Colonic mucosa (tissue), 4 donors: ENCODE data around the gene MSMO1. TPM values are rescaled to one million over a fixed set of nuclear protein-coding genes. Genes with fewer than 3 reads are reported as not detected.

Source experiments
- DNase-seq: peaks from one replicate; pipeline ENCODE4 v3.0.0-alpha.2; 2020
- H3K27ac ChIP-seq: fragments of 200-600 bp; one replicate; pipeline ENCODE4 v1.8.0; 2021
- H3K27me3 ChIP-seq: fragments of 200-600 bp; one replicate; pipeline ENCODE4 v1.8.0; 2021
- H3K36me3 ChIP-seq: fragments of 200-600 bp; one replicate; pipeline ENCODE4 v1.8.0; 2021
- H3K4me1 ChIP-seq: fragments of 200-600 bp; one replicate; pipeline ENCODE4 v1.8.0; 2021; ENCODE audit warnings: mild to moderate bottlenecking
- H3K4me3 ChIP-seq: fragments of 200-600 bp; one replicate; pipeline ENCODE4 v1.8.0; 2021
- H3K9ac ChIP-seq, 2 donors: one replicate each; pipeline ENCODE4 v1.7.0; 2013; ENCODE audit warnings: control low read depth in 2 of 2, low read depth in 2 of 2, low read length in 2 of 2
- H3K9me3 ChIP-seq: fragments of 200-600 bp; one replicate; pipeline ENCODE4 v1.8.0; 2021
- intact Hi-C: fragments of 100-400 bp; cut with DNase I; formaldehyde crosslinking; loops from one replicate; pipeline ENCODE4 v1.14.1; 2022
- total RNA-seq, 2 donors: library from RNA; stranded (reverse); fragmentation: NEBNext Ultra II Directional in 1 of 2; extraction: Animal tissue kit (Norgen Biotek cat#: 25700) in 1 of 2; gene quantifications; one replicate each; pipeline ENCODE4 v1.2.1, GENCODE V29; 2021
- TF ChIP-seq, protein P1 (sequence below): fragments of 200-600 bp; IDR thresholded peaks from one replicate; pipeline ENCODE4 v1.8.0; 2022; ENCODE audit warnings: antibody characterized with exemption, mild to moderate bottlenecking
- donor health status: healthy.
- donor health status: DM: no; HTN: no; CAD: no.
- donor health status: DM: no; HTN: no; CAD: no.

MSMO1 gene
- total RNA-seq, 2 donors from 2014 or later, result 51.7 to 290 TPM

DNA sequence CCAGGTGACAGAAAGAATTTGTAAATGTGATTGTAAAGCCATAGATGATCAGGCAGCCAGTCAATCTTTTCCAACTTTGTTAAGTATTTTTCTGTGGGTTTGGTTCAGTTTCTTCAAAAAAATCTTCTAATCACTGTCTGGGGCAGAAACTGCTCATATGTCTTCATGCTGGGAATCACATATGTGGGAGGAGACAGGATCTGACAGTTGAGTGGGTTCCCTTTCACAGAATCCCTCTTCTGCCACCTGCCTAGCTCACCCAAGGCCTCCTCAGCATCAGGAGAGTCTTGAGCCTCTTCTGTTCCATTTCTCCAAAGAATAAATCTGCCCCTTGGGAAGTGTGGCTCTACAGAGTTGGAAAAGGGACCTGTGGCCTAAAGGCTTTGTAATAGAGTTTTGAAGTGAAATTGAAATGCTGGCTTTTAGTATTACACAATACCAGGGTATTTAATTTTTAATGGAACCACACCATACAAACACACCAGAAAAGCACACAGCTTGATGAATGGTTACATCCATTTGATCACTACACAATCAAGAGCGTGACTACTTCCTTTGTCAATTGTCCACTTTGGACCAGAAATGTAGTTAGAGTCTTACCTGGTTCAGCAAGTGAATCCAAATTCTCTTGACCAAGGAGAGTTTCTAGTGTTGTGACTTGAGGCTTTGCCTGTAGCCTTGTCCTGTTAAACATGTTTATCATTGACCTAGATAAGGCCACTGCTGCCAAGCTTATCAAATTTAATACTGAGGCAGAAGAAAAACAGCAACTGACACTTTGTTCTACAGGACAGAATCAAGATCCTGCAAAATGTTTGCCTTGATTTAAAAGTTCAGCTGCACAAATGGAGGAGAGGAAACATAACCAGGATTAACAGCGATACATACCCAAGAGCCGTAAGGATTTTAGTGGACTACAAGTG, 20.4 kb downstream of the MSMO1 start:
- no peak overlapping the region for H3K9ac ChIP-seq
- DNase-seq, result no peak
- no peaks in the 10 kb centered on the region for H3K36me3 ChIP-seq
- H3K27me3 ChIP-seq, result no peaks in the 10 kb centered on the region
- TF ChIP-seq, protein P1, sequence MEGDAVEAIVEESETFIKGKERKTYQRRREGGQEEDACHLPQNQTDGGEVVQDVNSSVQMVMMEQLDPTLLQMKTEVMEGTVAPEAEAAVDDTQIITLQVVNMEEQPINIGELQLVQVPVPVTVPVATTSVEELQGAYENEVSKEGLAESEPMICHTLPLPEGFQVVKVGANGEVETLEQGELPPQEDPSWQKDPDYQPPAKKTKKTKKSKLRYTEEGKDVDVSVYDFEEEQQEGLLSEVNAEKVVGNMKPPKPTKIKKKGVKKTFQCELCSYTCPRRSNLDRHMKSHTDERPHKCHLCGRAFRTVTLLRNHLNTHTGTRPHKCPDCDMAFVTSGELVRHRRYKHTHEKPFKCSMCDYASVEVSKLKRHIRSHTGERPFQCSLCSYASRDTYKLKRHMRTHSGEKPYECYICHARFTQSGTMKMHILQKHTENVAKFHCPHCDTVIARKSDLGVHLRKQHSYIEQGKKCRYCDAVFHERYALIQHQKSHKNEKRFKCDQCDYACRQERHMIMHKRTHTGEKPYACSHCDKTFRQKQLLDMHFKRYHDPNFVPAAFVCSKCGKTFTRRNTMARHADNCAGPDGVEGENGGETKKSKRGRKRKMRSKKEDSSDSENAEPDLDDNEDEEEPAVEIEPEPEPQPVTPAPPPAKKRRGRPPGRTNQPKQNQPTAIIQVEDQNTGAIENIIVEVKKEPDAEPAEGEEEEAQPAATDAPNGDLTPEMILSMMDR, result no peak
- H3K9me3 ChIP-seq, result no peaks in the 10 kb centered on the region
- H3K4me3 ChIP-seq, result no peak overlapping the region
- intact Hi-C loops, result loop anchor here (5.0 kb wide), 1 partner anchor 216 kb away; no protein-coding TSS in a partner anchor
- no peaks in the 10 kb centered on the region for H3K4me1 ChIP-seq
- H3K27ac ChIP-seq, result no peak overlapping the region

DNA sequence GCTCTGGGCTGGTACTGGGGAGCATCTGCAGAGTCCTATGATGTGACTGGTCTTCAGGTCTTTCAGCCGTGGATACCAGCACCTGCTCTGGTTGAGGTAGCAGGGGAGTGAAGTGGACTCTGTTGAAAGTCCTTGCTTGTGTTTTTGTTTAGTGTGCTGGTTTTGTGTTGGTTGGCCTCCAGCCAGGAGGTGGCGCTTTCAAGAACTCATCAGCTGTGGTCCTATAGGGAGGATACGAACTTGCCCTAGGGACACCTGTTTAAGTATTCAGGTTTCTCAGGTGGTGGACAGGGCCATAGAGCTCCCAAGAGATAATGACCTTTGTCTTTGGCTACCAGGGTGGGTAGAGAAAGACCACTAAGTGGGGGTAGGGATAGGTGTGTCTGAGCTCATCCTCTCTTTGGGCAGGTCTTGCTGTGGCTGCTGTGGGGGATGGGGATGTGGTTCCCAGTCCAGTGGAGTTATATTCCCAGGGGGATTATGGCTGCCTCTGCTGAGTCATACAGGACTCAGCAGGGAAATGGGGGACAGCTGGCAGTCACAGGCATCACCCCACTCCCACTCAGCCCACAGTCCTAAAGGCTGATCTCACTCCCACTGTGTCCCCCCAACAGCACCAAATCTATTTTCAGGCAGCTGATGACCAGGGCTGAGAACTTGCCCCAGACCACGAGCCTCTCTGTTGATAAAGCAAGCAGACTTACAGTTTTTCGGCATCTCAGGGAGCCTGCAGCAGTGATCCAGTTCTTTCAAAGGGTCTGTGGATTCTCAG, 24.1 kb downstream of the MSMO1 start:
- Histone ChIP-seq H3K9me3 (no peaks in the 10 kb centered on the region), H3K4me3 (no peak overlapping the region), H3K27ac (no peak overlapping the region), H3K36me3 (no peaks in the 10 kb centered on the region), H3K27me3 (no peaks in the 10 kb centered on the region), H3K9ac (no peak overlapping the region), H3K4me1 (no peaks in the 10 kb centered on the region)
- DNase-seq, result no peak
- intact Hi-C loops, result no loop called here
- TF ChIP-seq, protein P1, result no peak

GRCh38 chr4:165355900-165356300, 28.4 kb downstream of the MSMO1 start:
- TF ChIP-seq, protein P1, result peak; percentile 33
- Histone ChIP-seq H3K27me3 (no peaks in the 10 kb centered on the region), H3K9me3 (no peaks in the 10 kb centered on the region), H3K27ac (no peak overlapping the region), H3K4me1 (no peaks in the 10 kb centered on the region), H3K4me3 (no peak overlapping the region), H3K36me3 (no peaks in the 10 kb centered on the region), H3K9ac (no peak overlapping the region)
- intact Hi-C loops, result loop anchor here (2.0 kb wide), 1 partner anchor 109 kb away; no protein-coding TSS in a partner anchor
- DNase-seq, result no peak

DNA sequence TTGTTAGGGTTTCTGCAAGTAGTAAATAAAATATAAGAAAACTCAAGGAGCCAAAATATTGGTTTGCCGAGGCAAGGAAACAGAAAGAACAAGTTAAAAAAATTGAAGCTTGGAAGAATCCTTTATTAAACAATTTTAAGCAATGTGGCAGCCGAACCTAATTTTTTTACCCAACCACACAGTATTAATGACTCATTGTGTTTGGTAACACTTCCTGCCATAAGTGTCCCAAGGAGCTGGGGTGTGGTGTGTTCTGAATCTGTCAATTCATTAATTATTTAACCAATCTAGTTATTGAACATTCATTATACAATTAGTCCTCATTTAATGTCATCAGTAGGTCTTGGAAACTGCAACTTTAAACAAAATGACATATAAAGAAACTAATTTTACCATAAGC, 32.0 kb downstream of the MSMO1 start:
- intact Hi-C loops, result no loop called here
- no peak overlapping the region for H3K27ac ChIP-seq

More for the DNA sequence above, 32.0 kb downstream of the MSMO1 start:
- DNase-seq, result no peak
- TF ChIP-seq, protein P1, result no peak
- H3K9ac ChIP-seq, result no peak overlapping the region
- no peaks in the 10 kb centered on the region for H3K27me3 ChIP-seq
- no peaks in the 10 kb centered on the region for H3K9me3 ChIP-seq
- no peaks in the 10 kb centered on the region for H3K36me3 ChIP-seq
- H3K4me3 ChIP-seq, result no peak overlapping the region
- H3K4me1 ChIP-seq, result no peaks in the 10 kb centered on the region
